Measurements from ENCODE around the gene GABBR2. TPM values are rescaled to one million over a fixed set of nuclear protein-coding genes. Genes with fewer than 3 reads are reported as not detected.
"Not testable (repeated sequence)": the region's sequence is repeated elsewhere in the genome, so short reads cannot be mapped to it uniquely, and the experiment has no call there.

GABBR2 gene
- total RNA-seq, 2 experiments from 2014 or later = not detected

DNA sequence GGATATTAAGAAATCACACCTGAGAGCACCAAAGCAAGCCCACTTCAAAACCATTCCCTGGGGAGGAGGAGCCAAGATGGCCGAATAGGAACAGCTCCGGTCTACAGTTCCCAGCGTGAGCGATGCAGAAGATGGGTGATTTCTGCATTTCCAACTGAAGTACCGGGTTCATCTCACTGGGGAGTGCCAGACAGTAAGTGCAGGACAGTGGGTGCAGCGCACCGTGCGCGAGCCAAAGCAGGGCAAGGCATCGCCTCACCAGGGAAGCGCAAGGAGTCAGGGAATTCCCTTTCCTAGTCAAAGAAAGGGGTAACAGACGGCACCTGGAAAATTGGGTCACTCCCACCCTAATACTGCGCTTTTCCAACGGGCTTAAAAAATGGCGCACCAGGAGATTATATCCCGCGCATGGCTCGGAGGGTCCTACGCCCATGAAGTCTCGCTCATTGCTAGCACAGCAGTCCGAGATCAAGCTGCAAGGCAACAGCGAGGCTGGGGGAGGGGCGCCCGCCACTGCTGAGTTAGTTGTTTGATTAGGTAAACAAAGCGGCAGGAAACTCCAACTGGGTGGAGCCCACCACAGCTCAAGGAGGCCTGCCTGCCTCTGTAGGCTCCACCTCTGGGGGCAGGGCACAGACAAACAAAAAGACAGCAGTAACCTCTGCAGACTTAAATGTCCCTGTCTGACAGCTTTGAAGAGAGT is 200.4 kb downstream of the GABBR2 start:
- not testable (repeated sequence) for H3K4me3 Mint-ChIP-seq, DNase-seq, H3K9me3 Mint-ChIP-seq, H3K4me1 Mint-ChIP-seq, H3K36me3 Mint-ChIP-seq, H3K27ac Mint-ChIP-seq
- peaks cover 15% of the 10 kb centered on the region for H3K27me3 Mint-ChIP-seq

DNA sequence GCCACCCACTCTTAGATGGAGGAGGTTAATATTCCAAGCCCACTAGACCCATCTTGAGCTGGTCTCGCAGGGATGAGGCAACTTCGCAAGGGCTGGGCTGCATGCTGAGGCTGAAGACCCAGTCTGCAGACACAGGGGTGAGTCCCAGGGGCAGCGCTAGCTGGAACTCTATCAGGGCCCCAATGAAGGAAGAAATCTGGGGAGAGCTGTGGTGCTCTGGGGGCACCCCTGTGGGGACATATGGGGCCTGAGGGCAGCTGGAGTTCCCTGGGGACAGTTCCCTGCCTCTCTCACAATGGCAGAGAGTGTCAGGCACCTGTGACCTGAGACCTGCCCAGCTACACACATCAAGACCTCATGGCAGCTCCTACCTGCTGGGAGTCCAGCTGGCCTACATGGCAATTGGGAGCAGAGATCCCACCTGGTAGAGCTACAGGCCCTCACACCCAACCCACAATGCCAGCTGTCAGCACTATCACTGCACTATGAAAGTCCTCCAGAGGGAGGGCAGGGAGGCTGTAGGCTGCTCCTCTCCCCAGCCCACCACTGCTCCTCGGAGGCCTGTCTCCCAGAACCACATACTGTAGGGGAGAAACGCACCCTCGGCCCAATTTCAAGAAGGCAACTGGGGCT is 202.2 kb downstream of the GABBR2 start:
- peaks cover 18% of the 10 kb centered on the region for H3K27me3 Mint-ChIP-seq
- no peaks in the 10 kb centered on the region for H3K36me3 Mint-ChIP-seq
- peaks cover 2% of the 10 kb centered on the region for H3K9me3 Mint-ChIP-seq
- DNase-seq = no peak
- H3K4me1 Mint-ChIP-seq = no peaks in the 10 kb centered on the region
- H3K27ac Mint-ChIP-seq = no peak overlapping the region
- H3K4me3 Mint-ChIP-seq = no peak overlapping the region

GRCh38 chr9:98504298-98505282 is 204.1 kb downstream of the GABBR2 start:
- Mint-ChIP-seq H3K9me3 (peaks cover 2% of the 10 kb centered on the region), H3K4me3 (no peak overlapping the region), H3K36me3 (no peaks in the 10 kb centered on the region), H3K4me1 (no peaks in the 10 kb centered on the region), H3K27me3 (peaks cover 19% of the 10 kb centered on the region), H3K27ac (no peak overlapping the region)
- no peak for DNase-seq

GRCh38 chr9:98503867-98504266 is 204.9 kb downstream of the GABBR2 start:
- H3K9me3 Mint-ChIP-seq = no peaks in the 10 kb centered on the region
- peaks cover 15% of the 10 kb centered on the region for H3K27me3 Mint-ChIP-seq
- H3K36me3 Mint-ChIP-seq = no peaks in the 10 kb centered on the region
- no peak overlapping the region for H3K27ac Mint-ChIP-seq
- H3K4me3 Mint-ChIP-seq = no peak overlapping the region
- no peaks in the 10 kb centered on the region for H3K4me1 Mint-ChIP-seq
- DNase-seq = no peak

GRCh38 chr9:98502976-98503325 is 205.8 kb downstream of the GABBR2 start:
- no peaks in the 10 kb centered on the region for H3K9me3 Mint-ChIP-seq
- no peaks in the 10 kb centered on the region for H3K36me3 Mint-ChIP-seq
- DNase-seq = no peak
- no peaks in the 10 kb centered on the region for H3K4me1 Mint-ChIP-seq
- H3K4me3 Mint-ChIP-seq = no peak overlapping the region
- H3K27me3 Mint-ChIP-seq = peaks cover 15% of the 10 kb centered on the region
- no peak overlapping the region for H3K27ac Mint-ChIP-seq

DNA sequence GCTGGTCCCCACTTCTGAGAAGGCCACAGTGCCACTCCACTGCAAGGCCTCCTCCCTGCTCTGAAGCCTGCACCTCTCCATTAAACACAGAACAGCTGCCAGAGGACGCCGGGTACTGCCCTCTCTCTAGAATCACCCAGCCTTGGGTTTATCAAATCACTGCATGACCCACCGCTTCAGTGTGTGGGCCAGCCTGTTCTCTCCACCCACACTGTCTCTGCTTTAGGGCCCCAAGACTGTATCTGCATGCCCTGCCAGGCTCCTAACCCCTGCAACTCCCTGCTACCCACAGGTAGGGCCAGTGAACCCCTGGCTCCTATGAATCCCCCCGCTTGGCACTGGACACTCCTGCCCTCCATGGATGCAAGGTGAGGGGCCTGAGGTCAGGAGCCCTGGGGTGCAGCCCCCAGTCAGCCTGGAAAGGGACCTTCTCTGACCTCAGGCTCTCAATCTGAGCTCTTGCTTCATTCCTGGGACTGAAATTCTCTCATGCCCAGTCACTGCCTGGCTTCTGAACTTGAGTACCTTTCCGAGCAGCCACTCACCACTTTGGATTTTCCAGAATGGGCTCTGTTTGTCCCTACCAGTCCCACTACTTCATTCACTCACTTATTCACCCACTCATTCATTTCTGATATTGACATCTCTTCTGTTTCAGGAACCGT is 206.3 kb downstream of the GABBR2 start:
- peaks cover 15% of the 10 kb centered on the region for H3K27me3 Mint-ChIP-seq

GRCh38 chr9:98501819-98502218 is 206.9 kb downstream of the GABBR2 start:
- Mint-ChIP-seq H3K36me3 (no peaks in the 10 kb centered on the region), H3K27ac (no peak overlapping the region), H3K4me3 (no peak overlapping the region)

More for the DNA sequence above, 206.3 kb downstream of the GABBR2 start:
- Mint-ChIP-seq H3K4me1 (no peaks in the 10 kb centered on the region), H3K36me3 (no peaks in the 10 kb centered on the region), H3K27ac (no peak overlapping the region), H3K9me3 (no peaks in the 10 kb centered on the region), H3K4me3 (no peak overlapping the region)
- no peak for DNase-seq

GRCh38 chr9:98501259-98501658 is 207.5 kb downstream of the GABBR2 start:
- H3K27me3 Mint-ChIP-seq = peaks cover 18% of the 10 kb centered on the region
- not testable (repeated sequence) for DNase-seq, H3K36me3 Mint-ChIP-seq, H3K27ac Mint-ChIP-seq, H3K9me3 Mint-ChIP-seq, H3K4me3 Mint-ChIP-seq, H3K4me1 Mint-ChIP-seq

More at GRCh38 chr9:98501819-98502218, 206.9 kb downstream of the GABBR2 start:
- no peaks in the 10 kb centered on the region for H3K9me3 Mint-ChIP-seq
- no peak for DNase-seq
- no peaks in the 10 kb centered on the region for H3K4me1 Mint-ChIP-seq
- peaks cover 18% of the 10 kb centered on the region for H3K27me3 Mint-ChIP-seq

- Mint-ChIP-seq H3K9me3 (no peaks in the 10 kb centered on the region), H3K4me3 (no peak overlapping the region), H3K36me3 (no peaks in the 10 kb centered on the region), H3K27me3 (peaks cover 17% of the 10 kb centered on the region), H3K4me1 (no peaks in the 10 kb centered on the region), H3K27ac (no peak overlapping the region)
- no peak for DNase-seq
Measured at GRCh38 chr9:98500337-98500919, 208.3 kb downstream of the GABBR2 start.

GRCh38 chr9:98495530-98495929 is 213.2 kb downstream of the GABBR2 start:
- H3K9me3 Mint-ChIP-seq = no peaks in the 10 kb centered on the region
- no peaks in the 10 kb centered on the region for H3K4me1 Mint-ChIP-seq
- H3K27me3 Mint-ChIP-seq = peaks cover 13% of the 10 kb centered on the region
- H3K36me3 Mint-ChIP-seq = no peaks in the 10 kb centered on the region
- no peak overlapping the region for H3K4me3 Mint-ChIP-seq
- no peak for DNase-seq
- no peak overlapping the region for H3K27ac Mint-ChIP-seq

GRCh38 chr9:98494852-98495251 is 213.9 kb downstream of the GABBR2 start:
- no peak for DNase-seq
- H3K4me3 Mint-ChIP-seq = no peak overlapping the region

DNA sequence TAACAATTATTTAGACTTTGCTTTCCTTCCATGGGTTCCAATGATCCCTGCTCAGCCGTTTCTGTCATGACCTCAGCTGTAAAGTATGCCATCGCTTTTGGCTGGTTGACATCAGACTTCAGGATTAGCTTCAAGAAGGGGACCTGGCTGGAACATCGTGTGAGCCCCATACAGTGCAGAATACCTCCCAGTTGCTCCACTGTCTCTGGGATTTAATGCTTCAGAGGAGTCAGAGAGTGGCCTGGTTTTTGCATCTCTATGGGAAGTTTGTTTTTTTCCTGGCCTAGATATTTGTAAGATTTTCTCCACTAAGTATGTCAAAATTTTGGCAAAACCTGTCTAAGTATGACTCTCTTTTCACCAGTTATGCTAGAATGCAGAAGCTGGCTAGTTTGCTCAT is 216.9 kb downstream of the GABBR2 start:
- Mint-ChIP-seq H3K27ac (no peak overlapping the region), H3K27me3 (peaks cover 7% of the 10 kb centered on the region), H3K9me3 (no peaks in the 10 kb centered on the region), H3K36me3 (no peaks in the 10 kb centered on the region), H3K4me1 (no peaks in the 10 kb centered on the region), H3K4me3 (no peak overlapping the region)
- DNase-seq = no peak

More at GRCh38 chr9:98494852-98495251, 213.9 kb downstream of the GABBR2 start:
- Mint-ChIP-seq H3K27ac (no peak overlapping the region), H3K9me3 (no peaks in the 10 kb centered on the region), H3K36me3 (no peaks in the 10 kb centered on the region), H3K27me3 (peaks cover 9% of the 10 kb centered on the region), H3K4me1 (no peaks in the 10 kb centered on the region)

DNA sequence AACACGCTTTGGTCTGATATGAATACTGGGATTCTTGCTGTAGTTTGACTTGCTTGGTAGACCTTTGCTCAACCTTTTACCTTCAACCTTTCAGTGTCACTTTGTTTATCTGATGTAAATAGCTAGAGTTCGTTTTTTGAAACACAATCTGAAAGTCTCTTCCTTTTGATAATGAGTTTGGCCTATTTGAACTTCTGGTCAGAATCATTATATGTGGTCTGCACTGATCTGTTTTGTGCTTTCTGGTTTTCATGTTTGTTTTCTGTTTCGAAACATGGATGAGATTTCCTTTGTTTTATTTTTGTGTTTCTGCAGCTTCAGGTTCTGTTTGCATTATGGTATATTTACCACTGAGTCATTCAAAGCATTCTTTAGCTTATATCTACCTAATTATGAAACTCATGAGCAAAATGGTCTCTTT is 217.5 kb downstream of the GABBR2 start:
- H3K4me3 Mint-ChIP-seq = no peak overlapping the region
- H3K4me1 Mint-ChIP-seq = no peaks in the 10 kb centered on the region
- DNase-seq = no peak
- no peak overlapping the region for H3K27ac Mint-ChIP-seq
- H3K27me3 Mint-ChIP-seq = peaks cover 4% of the 10 kb centered on the region
- H3K36me3 Mint-ChIP-seq = no peaks in the 10 kb centered on the region
- no peaks in the 10 kb centered on the region for H3K9me3 Mint-ChIP-seq

DNA sequence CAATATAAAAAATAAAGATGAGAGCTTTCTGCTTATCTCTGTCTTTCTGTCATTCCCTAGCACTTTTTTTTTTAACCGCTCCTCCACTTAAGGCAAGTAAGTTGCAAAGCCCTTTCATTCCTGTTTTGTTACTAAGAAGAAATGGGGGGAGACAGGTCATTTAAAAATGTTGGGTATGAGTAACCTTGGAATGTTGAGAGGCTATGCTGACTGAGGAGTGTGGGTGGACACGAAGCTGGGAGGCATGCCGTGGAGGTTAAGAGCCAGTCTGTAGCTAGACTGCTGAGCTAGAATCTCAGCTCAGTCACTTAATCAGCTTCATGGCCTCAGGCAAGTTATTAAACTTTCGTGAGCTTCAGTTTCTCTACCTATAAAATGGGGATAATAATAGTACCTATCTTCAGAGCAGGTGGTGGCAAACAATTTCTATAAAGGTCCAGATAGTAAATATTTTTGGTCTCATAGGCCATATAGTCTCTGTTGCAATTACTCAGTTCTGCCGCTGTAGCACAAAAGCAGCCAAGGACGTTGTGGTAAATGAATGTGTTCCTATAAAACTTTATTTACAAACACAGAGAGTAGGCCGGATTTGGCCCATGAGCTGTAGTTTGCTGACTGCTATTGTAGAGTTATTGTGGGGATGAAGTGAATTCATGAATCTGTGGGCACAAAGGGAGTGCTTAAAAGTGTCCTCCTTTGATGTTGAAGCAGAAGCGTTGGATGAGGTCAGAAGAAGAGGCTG is 220.0 kb downstream of the GABBR2 start:
- H3K4me1 Mint-ChIP-seq = no peaks in the 10 kb centered on the region
- H3K9me3 Mint-ChIP-seq = no peaks in the 10 kb centered on the region
- peaks cover 9% of the 10 kb centered on the region for H3K27me3 Mint-ChIP-seq
- no peak overlapping the region for H3K4me3 Mint-ChIP-seq
- H3K27ac Mint-ChIP-seq = no peak overlapping the region
- DNase-seq = no peak
- no peaks in the 10 kb centered on the region for H3K36me3 Mint-ChIP-seq
